ENCODE results near the gene TBX6.
A peak's percentile ranks its signal among the peaks of the same experiment; 100 is the strongest.

TBX6 gene

GRCh38 chr16:30085820-30086219 is 5.9 kb downstream of the TBX6 start:
- no peak for DNase-seq

GRCh38 chr16:30085247-30085646 is 6.5 kb downstream of the TBX6 start:
- DNase-seq: no peak

GRCh38 chr16:30084816-30085159 is 6.9 kb downstream of the TBX6 start:
- no peak for DNase-seq

- DNase-seq: no peak
Observed at GRCh38 chr16:30084096-30084815, 7.5 kb downstream of the TBX6 start.

- no peak for DNase-seq
Observed at GRCh38 chr16:30083216-30084055, 8.3 kb downstream of the TBX6 start.

GRCh38 chr16:30082545-30083090 is 9.1 kb downstream of the TBX6 start:
- no peak for DNase-seq

GRCh38 chr16:30079480-30079879 is 12.2 kb downstream of the TBX6 start:
- DNase-seq: no peak

GRCh38 chr16:30078744-30079143 is 13.0 kb downstream of the TBX6 start:
- DNase-seq: no peak

- no peak for DNase-seq
Observed at GRCh38 chr16:30077656-30078055, 14.1 kb downstream of the TBX6 start.

GRCh38 chr16:30076276-30076791 is 15.4 kb downstream of the TBX6 start:
- no peak for DNase-seq

GRCh38 chr16:30075503-30076275 is 16.0 kb downstream of the TBX6 start, which contains the start of gene PPP4C:
Gene PPP4C, plus strand, starts transcription at chr16:30075994. Its CDS starts 384 bp downstream, at chr16:30076378.
- peak; percentile 93 to 94 for DNase-seq

GRCh38 chr16:30070490-30070889 is 21.2 kb downstream of the TBX6 start:
- no peak for DNase-seq

GRCh38 chr16:30069611-30070462 is 21.9 kb downstream of the TBX6 start:
- DNase-seq: no peak

GRCh38 chr16:30068750-30069610 is 22.7 kb downstream of the TBX6 start:
- peak; percentile 70 to 72 for DNase-seq

- no peak for DNase-seq
Observed at GRCh38 chr16:30068333-30068732, 23.4 kb downstream of the TBX6 start.

- DNase-seq: no peak
Observed at GRCh38 chr16:30067584-30067916, 24.2 kb downstream of the TBX6 start.

GRCh38 chr16:30066761-30067583 is 24.8 kb downstream of the TBX6 start:
- DNase-seq: no peak

- peak in 1 of 2 experiments; percentile 67 for DNase-seq
Observed at GRCh38 chr16:30065943-30066760, 25.6 kb downstream of the TBX6 start.
